Kidney epithelial cell (primary cell): ENCODE data around the gene GFI1. TPM values are rescaled to one million over a fixed set of nuclear protein-coding genes. Genes with fewer than 3 reads are reported as not detected.

Experiments used
- DNase-seq: peaks from one replicate; pipeline ENCODE4 v3.0.0-alpha.2; 2010; ENCODE audit warnings: low read depth
- H3K27me3 ChIP-seq: 2 replicates; pipeline ENCODE4 v1.6.0; 2011; ENCODE audit warnings: low read length; ENCODE audit not compliant: control insufficient read depth, insufficient read depth
- H3K36me3 ChIP-seq: 2 replicates; pipeline ENCODE4 v1.5.1; 2011; ENCODE audit warnings: low read length; ENCODE audit not compliant: control insufficient read depth, insufficient read depth
- H3K4me3 ChIP-seq: 2 replicates; pipeline ENCODE4 v1.5.1; 2011; ENCODE audit warnings: low read depth, mild to moderate bottlenecking, control low read depth, low read length
- CTCF ChIP-seq: IDR thresholded peaks from 2 replicates; pipeline ENCODE4 v1.5.1; 2011; ENCODE audit warnings: mild to moderate bottlenecking, moderate library complexity, low read length, control low read depth, inconsistent platforms; ENCODE audit not compliant: insufficient read depth, poor library complexity, severe bottlenecking
- total RNA-seq: library from RNA; depleted of rRNA; stranded (reverse); fragments of >200 nt; gene quantifications from 2 replicates; pipeline ENCODE4 v1.2.3, GENCODE V29; 2015

The GFI1 gene
- total RNA-seq, 1 donor from 2014 or later: 1.3 TPM

DNA sequence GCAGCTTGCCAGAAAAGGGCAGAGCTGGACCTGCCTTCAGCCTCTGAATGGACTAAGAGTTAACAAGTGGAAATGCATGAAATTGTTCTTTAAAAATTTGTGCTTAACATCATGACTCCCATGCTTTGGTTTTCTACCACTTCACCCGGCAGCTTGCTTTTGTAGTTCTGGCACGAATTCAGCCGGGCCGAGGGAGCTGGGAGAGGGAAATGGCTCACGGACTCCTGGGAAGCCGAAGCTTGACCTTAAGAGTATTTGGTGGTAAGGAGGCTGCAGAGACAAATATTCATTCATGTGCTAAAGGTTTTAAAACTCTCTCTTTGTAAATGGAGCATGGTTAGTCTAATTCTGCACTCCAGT, 17.2 kb upstream of the GFI1 start:
- DNase-seq: no peak
- TF ChIP-seq CTCF: no peak

GRCh38 chr1:92503043-92503925, 16.6 kb upstream of the GFI1 start:
- no peak for TF ChIP-seq CTCF
- DNase-seq: no peak
- H3K36me3 ChIP-seq: no peaks in the 10 kb centered on the region
- no peaks in the 10 kb centered on the region for H3K27me3 ChIP-seq
- H3K4me3 ChIP-seq: no peak overlapping the region

More for the DNA sequence above, 17.2 kb upstream of the GFI1 start:
- Histone ChIP-seq H3K27me3 (no peaks in the 10 kb centered on the region), H3K4me3 (no peak overlapping the region), H3K36me3 (no peaks in the 10 kb centered on the region)

DNA sequence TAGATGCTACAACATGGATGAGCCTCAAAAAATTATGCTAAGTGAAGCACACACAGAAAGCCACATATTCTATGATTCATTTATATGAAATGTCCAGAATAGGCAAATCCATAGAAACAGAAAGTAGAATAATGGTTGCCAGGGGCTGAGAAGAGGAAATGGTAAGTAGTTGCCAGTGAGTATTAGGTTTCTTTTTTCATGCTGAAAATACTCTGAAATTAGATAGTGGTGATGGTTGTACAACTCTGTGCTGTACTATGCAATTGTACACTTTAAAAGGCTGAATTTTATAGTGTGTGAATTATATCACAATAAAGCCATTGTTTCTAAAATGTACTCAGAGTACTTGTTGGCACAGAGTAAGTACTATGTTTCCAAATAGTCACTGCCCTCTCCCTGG, 15.5 kb upstream of the GFI1 start:
- H3K27me3 ChIP-seq: no peaks in the 10 kb centered on the region
- no peak overlapping the region for H3K4me3 ChIP-seq
- no peak for DNase-seq
- no peak for TF ChIP-seq CTCF
- no peaks in the 10 kb centered on the region for H3K36me3 ChIP-seq

GRCh38 chr1:92500552-92500951, 13.8 kb upstream of the GFI1 start:
- Histone ChIP-seq H3K4me3 (no peak overlapping the region), H3K27me3 (no peaks in the 10 kb centered on the region), H3K36me3 (no peaks in the 10 kb centered on the region)
- no peak for DNase-seq
- TF ChIP-seq CTCF: no peak

DNA sequence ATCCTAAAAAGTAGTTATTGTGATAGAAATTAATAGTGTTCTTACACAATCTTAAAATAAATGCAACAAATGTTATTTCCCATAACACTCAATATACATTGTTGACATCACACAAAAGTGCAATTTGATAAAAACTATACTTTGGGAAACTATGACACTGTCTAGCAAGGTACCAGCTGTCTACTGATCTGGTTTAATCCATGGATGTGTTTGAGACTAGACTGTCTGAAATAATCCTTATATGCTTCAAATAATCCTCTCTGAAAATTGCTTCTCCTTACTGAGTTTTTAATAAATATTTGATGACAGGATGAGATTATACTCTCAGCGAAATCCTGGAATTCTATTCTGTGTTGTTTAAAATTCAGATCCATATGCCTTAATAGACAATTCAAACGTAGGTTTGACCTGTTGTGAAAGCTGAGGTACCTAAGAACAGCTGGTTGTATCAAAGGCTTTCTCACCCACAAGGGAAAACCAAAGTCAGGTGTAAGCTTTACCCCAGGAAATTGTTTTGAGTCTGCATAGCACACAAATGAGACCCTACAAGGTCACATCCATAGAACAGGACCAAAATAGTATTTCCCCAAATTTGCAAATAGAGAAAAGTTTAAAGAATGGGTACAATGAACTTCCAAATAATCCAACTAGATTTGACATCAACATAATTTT, 8.8 kb upstream of the GFI1 start:
- Histone ChIP-seq H3K36me3 (no peaks in the 10 kb centered on the region), H3K4me3 (no peak overlapping the region), H3K27me3 (no peaks in the 10 kb centered on the region)
- DNase-seq: no peak
- TF ChIP-seq CTCF: no peak
